Small intestine (tissue), 7 donors: Measurements from ENCODE around the gene C14orf180. TPM values are rescaled to one million over a fixed set of nuclear protein-coding genes. Genes with fewer than 3 reads are reported as not detected.

Experiments used
- DNase-seq, 2 donors: peaks; one replicate each; pipeline versions ENCODE4 v3.0.0 to v3.0.0-alpha.2; 2013
- FAIRE-seq: peaks from 2 replicates; lab custom pipeline; 2012; peaks lifted over from hg19 to GRCh38; lab: Jason Lieb, UNC
- H3K27ac ChIP-seq, 3 donors: one replicate each; pipeline ENCODE4 v1.5.1; 2013; ENCODE audit warnings: low read length in 2 of 3, mild to moderate bottlenecking in 2 of 3, control low read depth in 1 of 3, inconsistent platforms in 1 of 3, low read depth in 1 of 3, moderate library complexity in 1 of 3
- H3K27me3 ChIP-seq, 3 donors: one replicate each; pipeline ENCODE4 v1.6.1; 2013; ENCODE audit warnings: low read length in 3 of 3, inconsistent platforms in 1 of 3; ENCODE audit not compliant: control insufficient read depth in 3 of 3, insufficient read depth in 3 of 3
- H3K36me3 ChIP-seq, 3 donors: one replicate each; pipeline ENCODE4 v1.6.1; 2013; ENCODE audit warnings: low read length in 3 of 3, inconsistent platforms in 1 of 3, low read depth in 1 of 3, mild to moderate bottlenecking in 1 of 3, moderate library complexity in 1 of 3; ENCODE audit not compliant: control insufficient read depth in 3 of 3, insufficient read depth in 2 of 3
- H3K4me1 ChIP-seq, 3 donors: one replicate each; pipeline ENCODE4 v1.6.1; 2013; ENCODE audit warnings: low read length in 2 of 3, inconsistent platforms in 1 of 3, low read depth in 1 of 3, mild to moderate bottlenecking in 1 of 3, moderate library complexity in 1 of 3; ENCODE audit not compliant: control insufficient read depth in 3 of 3, insufficient read depth in 2 of 3
- H3K4me3 ChIP-seq, 3 donors: one replicate each; pipeline ENCODE4 v1.5.1; 2013; ENCODE audit warnings: low read length in 3 of 3, control low read depth in 1 of 3, inconsistent platforms in 1 of 3, low read depth in 1 of 3, mild to moderate bottlenecking in 1 of 3, moderate library complexity in 1 of 3
- H3K9me3 ChIP-seq, 2 donors: one replicate each; pipeline ENCODE4 v1.6.1; 2013; ENCODE audit warnings: low read depth in 1 of 2, low read length in 1 of 2; ENCODE audit not compliant: control insufficient read depth in 2 of 2, insufficient read depth in 1 of 2
- WGBS, 3 donors: extraction: QIAGEN DNeasy Blood & Tissue Kit; methylation state at CpG; one replicate each; pipeline ENCODE4 v1.1.7; 2013; 5-methylcytosine and 5-hydroxymethylcytosine counted together
- polyA plus RNA-seq, 4 donors: library from polyadenylated mRNA; stranded (reverse) in 3 of 4; unstranded in 1 of 4; fragments of 200-250 nt in 3 of 4; fragments of 120-200 nt in 1 of 4; gene quantifications; one replicate each; pipeline versions ENCODE4 v1.2.1 to v1.2.3, GENCODE V29; 2013
- donor health status: healthy with polysubstance abuse.
- donor health status: control.
- donor health status: control.
- donor health status: Bipolar disorder and iron deficiency.
- donor health status: healthy.

Gene C14orf180
- polyA plus RNA-seq, 4 donors: 0.04 to 2.3 TPM; not detected in 2

- H3K9me3 ChIP-seq: peaks cover 0 to 4% of the 10 kb centered on the region in 2 donors
- whole genome bisulfite sequencing, 3 donors: 20 to 32% (median 22%) methylated on average over 12 to 14 of the region's 15 CpGs
- H3K36me3 ChIP-seq: no peaks in the 10 kb centered on the region
- DNase-seq (no peak), FAIRE-seq (no peak)
- H3K27ac ChIP-seq: no peak overlapping the region
- peaks cover 0 to 7% (median 0%) of the 10 kb centered on the region in 3 donors for H3K27me3 ChIP-seq
- no peak overlapping the region for H3K4me3 ChIP-seq
- no peaks in the 10 kb centered on the region for H3K4me1 ChIP-seq
Measured at GRCh38 chr14:104548802-104549535, 30.6 kb upstream of the C14orf180 start.

- 79 to 85% (median 83%) methylated on average over 8 of the region's 8 CpGs for WGBS, 3 donors
- Histone ChIP-seq H3K36me3 (no peaks in the 10 kb centered on the region), H3K9me3 (peaks cover 0 to 4% of the 10 kb centered on the region in 2 donors), H3K27ac (no peak overlapping the region), H3K4me1 (peaks cover 0 to 3% (median 0%) of the 10 kb centered on the region in 3 donors), H3K27me3 (peaks cover 0 to 7% (median 0%) of the 10 kb centered on the region in 3 donors), H3K4me3 (no peak overlapping the region)
- FAIRE-seq (no peak), DNase-seq (no peak)
Measured at GRCh38 chr14:104549536-104550339, 29.8 kb upstream of the C14orf180 start.

- DNase-seq: no peak
Measured at GRCh38 chr14:104550340-104550860, 29.2 kb upstream of the C14orf180 start.

GRCh38 chr14:104550861-104551728, 28.5 kb upstream of the C14orf180 start:
- Histone ChIP-seq H3K27me3 (peaks cover 0 to 7% (median 0%) of the 10 kb centered on the region in 3 donors), H3K4me1 (peaks cover 0 to 8% (median 0%) of the 10 kb centered on the region in 3 donors), H3K36me3 (no peaks in the 10 kb centered on the region), H3K4me3 (no peak overlapping the region), H3K9me3 (peaks cover 0 to 4% of the 10 kb centered on the region in 2 donors), H3K27ac (no peak overlapping the region)
- DNase-seq (no peak), FAIRE-seq (no peak)
- 41 to 66% (median 55%) methylated on average over 23 to 24 of the region's 24 CpGs for WGBS, 3 donors

More at GRCh38 chr14:104550340-104550860, 29.2 kb upstream of the C14orf180 start:
- H3K27me3 ChIP-seq: peaks cover 0 to 7% (median 0%) of the 10 kb centered on the region in 3 donors
- H3K36me3 ChIP-seq: no peaks in the 10 kb centered on the region
- FAIRE-seq: no peak
- no peak overlapping the region for H3K27ac ChIP-seq
- H3K9me3 ChIP-seq: peaks cover 0 to 4% of the 10 kb centered on the region in 2 donors
- peaks cover 0 to 8% (median 0%) of the 10 kb centered on the region in 3 donors for H3K4me1 ChIP-seq
- 62 to 80% (median 72%) methylated on average over 13 of the region's 13 CpGs for WGBS, 3 donors
- H3K4me3 ChIP-seq: no peak overlapping the region

GRCh38 chr14:104551851-104552737, 27.5 kb upstream of the C14orf180 start:
- no peak for DNase-seq
- no peak for FAIRE-seq
- WGBS, 3 donors: 78 to 83% (median 80%) methylated on average over 33 of the region's 33 CpGs
- no peaks in the 10 kb centered on the region for H3K36me3 ChIP-seq
- H3K4me1 ChIP-seq: peaks cover 0 to 8% (median 0%) of the 10 kb centered on the region in 3 donors
- H3K4me3 ChIP-seq: no peak overlapping the region
- H3K27me3 ChIP-seq: peaks cover 0 to 1% (median 0%) of the 10 kb centered on the region in 3 donors
- no peak overlapping the region for H3K27ac ChIP-seq
- peaks cover 0 to 4% of the 10 kb centered on the region in 2 donors for H3K9me3 ChIP-seq

- H3K27me3 ChIP-seq: no peaks in the 10 kb centered on the region
- DNase-seq (no peak), FAIRE-seq (no peak)
- no peak overlapping the region for H3K4me3 ChIP-seq
- WGBS, 3 donors: 69 to 83% (median 69%) methylated on average over 9 of the region's 9 CpGs
- no peaks in the 10 kb centered on the region for H3K36me3 ChIP-seq
- H3K27ac ChIP-seq: no peak overlapping the region
- H3K4me1 ChIP-seq: peaks cover 0 to 8% (median 0%) of the 10 kb centered on the region in 3 donors
- peaks cover 0 to 4% of the 10 kb centered on the region in 2 donors for H3K9me3 ChIP-seq
Measured at GRCh38 chr14:104552738-104553125, 26.8 kb upstream of the C14orf180 start.
